Activated naive CD4-positive, alpha-beta T cell (primary cell): Measurements from ENCODE around the gene ZBED1.
"Not testable (repeated sequence)": the region's sequence is repeated elsewhere in the genome, so short reads cannot be mapped to it uniquely, and the experiment has no call there.

Experiments
- DNase-seq, 4 experiments: peaks; one replicate each; lab custom pipeline; 2025; lab: John Stamatoyannopoulos, UW

Gene ZBED1

GRCh38 chrX:2474280-2474962, 26.4 kb downstream of the ZBED1 start:
- no peak for DNase-seq

DNA sequence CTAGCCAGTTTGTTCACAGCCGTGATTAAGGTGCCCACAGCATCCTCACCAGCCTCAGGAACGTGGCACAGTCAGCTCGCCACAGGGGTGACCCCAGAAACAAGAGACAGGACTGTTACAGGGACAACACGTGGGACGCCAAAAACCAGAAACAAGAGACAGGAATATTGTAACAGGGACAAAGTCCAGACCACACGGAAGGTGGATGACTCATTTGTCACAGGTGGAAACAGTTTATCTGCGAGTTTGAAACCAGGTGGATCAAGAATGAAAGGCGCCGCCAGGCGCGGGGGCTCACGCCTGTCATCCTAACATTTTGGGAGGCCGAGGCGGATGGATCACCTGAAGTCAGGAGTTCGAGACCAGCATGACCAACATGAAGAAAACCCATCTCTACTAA, 27.7 kb downstream of the ZBED1 start:
- DNase-seq, result not testable (repeated sequence)

DNA sequence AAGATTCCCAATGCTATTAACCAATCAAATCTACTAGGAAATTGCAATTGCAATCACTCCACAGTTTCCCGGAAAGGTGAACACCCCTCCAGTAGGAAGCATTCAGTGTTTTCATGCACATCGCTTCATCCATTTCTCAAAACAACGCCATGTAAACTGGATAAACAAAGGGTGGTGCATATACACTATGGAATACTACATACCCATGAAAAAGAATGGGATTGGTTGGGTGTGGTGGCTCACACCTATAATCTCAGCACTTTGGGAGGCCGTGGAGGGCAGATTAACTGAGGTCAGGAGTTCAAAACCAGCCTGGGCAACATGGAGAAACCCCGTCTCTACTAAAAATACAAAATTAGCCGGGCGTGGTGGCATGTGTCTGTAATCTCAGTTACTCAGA, 29.1 kb downstream of the ZBED1 start:
- DNase-seq, result no peak

- not testable (repeated sequence) for DNase-seq
These were observed 29.6 kb downstream of the ZBED1 start for GRCh38 chrX:2471126-2471525.

- DNase-seq, result not testable (repeated sequence)
These were observed 30.9 kb downstream of the ZBED1 start for GRCh38 chrX:2469852-2470251.

DNA sequence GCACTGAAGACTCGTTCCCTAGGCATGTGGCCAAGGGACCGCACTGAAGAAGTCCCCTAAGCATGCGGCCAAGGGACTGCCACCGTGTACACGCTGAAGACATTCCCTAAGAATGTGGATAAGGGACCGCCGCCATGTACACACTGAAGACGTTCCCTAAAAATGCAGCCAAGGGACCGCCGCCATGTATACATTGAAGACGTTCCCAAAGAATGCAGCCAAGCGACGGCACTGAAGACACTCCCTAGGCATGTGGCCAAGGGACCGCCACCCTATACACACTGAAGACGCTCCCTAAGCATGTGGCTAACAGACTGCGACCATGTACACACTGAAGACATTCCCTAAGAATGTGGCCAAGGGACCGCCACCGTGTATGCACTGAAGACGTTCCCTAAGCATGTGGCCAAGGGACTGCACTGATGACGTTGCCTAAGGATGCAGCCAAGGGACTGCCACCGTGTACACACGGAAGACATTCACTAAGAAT, 31.5 kb downstream of the ZBED1 start:
- DNase-seq, result no peak

DNA sequence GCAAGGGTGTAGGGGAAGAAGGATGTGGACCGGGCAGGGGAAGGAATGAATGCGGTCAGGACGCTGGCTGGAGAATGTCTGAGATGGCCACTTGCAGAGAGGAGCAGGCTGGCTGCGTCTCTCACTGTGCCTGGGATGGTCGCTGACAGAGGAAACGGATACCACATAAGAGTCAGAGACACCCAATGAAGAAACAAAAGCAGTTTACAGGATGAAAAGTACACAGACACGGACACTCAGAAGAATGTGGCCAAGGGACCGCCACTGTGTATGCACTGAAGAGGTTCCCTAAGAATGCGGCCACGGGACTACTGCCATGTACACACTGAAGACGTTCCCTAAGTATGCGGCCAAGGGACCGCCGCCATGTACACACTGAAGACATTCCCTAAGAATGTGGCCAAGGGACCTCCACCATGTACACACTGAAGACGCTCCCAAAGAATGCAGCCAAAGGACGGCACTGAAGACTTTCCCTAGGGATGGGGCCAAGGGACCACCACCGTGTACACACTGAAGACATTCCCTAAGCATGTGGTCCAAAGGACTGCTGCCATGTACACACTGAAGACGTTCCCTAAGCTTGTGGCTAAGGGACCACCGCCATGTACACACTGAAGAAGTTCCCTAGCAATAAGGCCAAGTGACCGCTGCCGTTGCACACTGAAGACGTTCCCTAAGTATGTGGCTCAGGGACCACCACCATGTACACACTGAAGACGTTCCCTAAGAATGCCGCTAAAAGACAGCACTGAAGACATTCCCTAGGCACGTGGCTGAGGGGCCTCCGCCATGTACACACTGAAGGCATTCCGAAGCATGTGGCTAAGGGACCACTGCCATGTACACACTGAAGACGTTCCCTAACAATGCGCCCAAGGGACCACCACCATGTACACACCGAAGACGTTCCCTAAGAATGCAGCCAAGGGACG, 32.2 kb downstream of the ZBED1 start:
- no peak for DNase-seq

- no peak for DNase-seq
These were observed 33.7 kb downstream of the ZBED1 start for GRCh38 chrX:2466876-2467656.

- no peak for DNase-seq
These were observed 36.1 kb downstream of the ZBED1 start for GRCh38 chrX:2464677-2465166.

- no peak for DNase-seq
These were observed 36.7 kb downstream of the ZBED1 start for GRCh38 chrX:2463973-2464676.

DNA sequence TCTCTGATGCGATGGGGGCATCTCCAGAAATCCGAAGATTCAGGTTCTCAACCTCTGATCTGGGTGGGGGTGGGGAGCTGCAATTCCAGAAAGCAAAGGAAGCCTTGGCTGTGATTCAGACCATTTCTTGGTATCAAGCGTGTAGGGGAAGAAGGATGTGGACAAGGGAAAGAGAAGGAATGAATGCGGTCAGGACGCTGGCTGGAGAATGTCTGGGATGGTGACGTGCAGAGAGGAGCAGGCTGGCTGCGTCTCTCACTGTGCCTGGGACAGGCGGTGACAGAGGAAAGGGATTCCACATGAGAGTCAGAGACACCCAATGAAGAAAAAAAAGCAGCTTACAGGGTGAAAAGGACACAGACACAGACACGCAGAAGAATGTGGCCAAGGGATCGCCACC, 37.3 kb downstream of the ZBED1 start:
- DNase-seq, result not testable (repeated sequence)

DNA sequence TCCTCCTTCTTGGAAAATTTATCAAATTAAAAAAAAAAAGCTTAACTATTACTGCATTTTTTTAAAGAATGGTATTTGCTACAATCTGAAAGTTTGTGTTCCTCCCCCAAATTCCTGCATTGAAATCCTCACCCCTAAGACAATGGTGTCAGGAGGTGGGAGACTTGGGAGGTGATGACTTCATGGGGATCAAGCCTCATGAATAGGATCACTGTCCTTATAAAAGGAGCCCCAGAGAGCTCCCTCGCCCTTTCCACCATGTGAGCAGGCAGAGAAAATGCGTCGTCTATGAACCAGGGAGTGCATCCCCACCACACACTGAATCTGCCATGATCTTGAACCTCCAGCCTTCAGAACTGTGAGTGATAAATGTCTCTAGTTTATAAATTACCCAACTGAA, 38.0 kb downstream of the ZBED1 start:
- no peak for DNase-seq

GRCh38 chrX:2462074-2462473, 38.7 kb downstream of the ZBED1 start:
- DNase-seq, result no peak

GRCh38 chrX:2461711-2462016, 39.1 kb downstream of the ZBED1 start:
- no peak for DNase-seq

GRCh38 chrX:2460821-2461710, 39.7 kb downstream of the ZBED1 start:
- not testable (repeated sequence) for DNase-seq

DNA sequence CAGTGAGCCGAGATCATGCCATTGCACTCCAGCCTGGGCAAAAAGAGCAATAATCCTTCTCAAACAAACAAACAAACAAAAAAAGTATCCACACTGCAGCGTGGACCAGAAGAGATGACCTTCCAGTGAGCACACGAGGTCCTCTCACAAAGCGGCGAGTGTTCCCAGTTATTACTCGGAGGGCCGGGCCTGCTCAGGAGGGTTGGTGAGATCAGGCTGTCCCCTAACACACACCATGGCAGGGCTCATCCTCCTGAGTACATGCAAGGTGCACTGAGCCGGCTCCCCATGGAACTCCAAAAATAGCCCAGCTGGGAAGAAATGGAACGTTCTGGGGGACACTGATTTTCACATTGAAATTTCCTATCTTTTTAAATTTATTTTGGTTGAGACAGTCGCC, 40.7 kb downstream of the ZBED1 start:
- not testable (repeated sequence) for DNase-seq

GRCh38 chrX:2458309-2458708, 42.5 kb downstream of the ZBED1 start:
- no peak for DNase-seq

- DNase-seq, result no peak
These were observed 43.3 kb downstream of the ZBED1 start for GRCh38 chrX:2457289-2458133.

DNA sequence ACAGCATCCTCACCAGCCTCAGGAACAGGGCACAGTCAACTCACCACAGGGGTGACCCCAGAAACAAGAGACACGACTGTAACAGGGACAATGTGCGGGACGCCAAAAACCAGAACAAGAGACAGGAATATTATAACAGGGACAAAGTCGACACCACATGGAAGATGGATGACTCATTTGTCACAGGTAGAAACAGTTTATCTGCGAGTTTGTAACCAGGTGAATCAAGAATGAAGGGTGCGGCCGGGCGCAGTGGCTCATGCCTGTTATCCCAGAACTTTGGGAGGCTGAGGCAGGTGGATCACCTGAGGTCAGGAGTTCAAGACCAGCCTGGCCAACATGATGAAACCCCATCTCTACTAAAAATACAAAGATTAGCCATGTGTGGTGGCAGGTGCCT, 44.7 kb downstream of the ZBED1 start:
- DNase-seq, result not testable (repeated sequence)

GRCh38 chrX:2454620-2455019, 46.2 kb downstream of the ZBED1 start:
- DNase-seq, result not testable (repeated sequence)
